ENCODE measurements around the gene HIPK2. TPM values are rescaled to one million over a fixed set of nuclear protein-coding genes. Genes with fewer than 3 reads are reported as not detected.

The HIPK2 gene
- total and polyA plus RNA-seq, 8 donors, result 3.4 to 103 (median 38.6) TPM

- Histone ChIP-seq H3K9me3 (no peaks in the 10 kb centered on the region), H3K4me1 (peaks cover 35 to 73% (median 57%) of the 10 kb centered on the region in 4 donors), H3K27me3 (no peaks in the 10 kb centered on the region), H3K4me3 (no peak overlapping the region), H3K36me3 (no peaks in the 10 kb centered on the region), H3K27ac (peak overlapping the region in 4 of 5 donors; percentile 9 to 88 (median 50))
- TF ChIP-seq, protein P1, sequence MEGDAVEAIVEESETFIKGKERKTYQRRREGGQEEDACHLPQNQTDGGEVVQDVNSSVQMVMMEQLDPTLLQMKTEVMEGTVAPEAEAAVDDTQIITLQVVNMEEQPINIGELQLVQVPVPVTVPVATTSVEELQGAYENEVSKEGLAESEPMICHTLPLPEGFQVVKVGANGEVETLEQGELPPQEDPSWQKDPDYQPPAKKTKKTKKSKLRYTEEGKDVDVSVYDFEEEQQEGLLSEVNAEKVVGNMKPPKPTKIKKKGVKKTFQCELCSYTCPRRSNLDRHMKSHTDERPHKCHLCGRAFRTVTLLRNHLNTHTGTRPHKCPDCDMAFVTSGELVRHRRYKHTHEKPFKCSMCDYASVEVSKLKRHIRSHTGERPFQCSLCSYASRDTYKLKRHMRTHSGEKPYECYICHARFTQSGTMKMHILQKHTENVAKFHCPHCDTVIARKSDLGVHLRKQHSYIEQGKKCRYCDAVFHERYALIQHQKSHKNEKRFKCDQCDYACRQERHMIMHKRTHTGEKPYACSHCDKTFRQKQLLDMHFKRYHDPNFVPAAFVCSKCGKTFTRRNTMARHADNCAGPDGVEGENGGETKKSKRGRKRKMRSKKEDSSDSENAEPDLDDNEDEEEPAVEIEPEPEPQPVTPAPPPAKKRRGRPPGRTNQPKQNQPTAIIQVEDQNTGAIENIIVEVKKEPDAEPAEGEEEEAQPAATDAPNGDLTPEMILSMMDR (IDR thresholded peaks at IDR 0.05), result no peak
- no peak for TF ChIP-seq EP300 (IDR thresholded peaks at IDR 0.05)
- no peak for TF ChIP-seq POLR2AphosphoS5 (IDR thresholded peaks at IDR 0.05)
- TF ChIP-seq POLR2A (IDR thresholded peaks at IDR 0.05), result no peak
- intact Hi-C loops (cut with DNase I; ENCODE audit: low total_unique reads), result no loop called here
- DNase-seq, result no peak
- WGBS, 5 donors, result 80 to 88% (median 85%) methylated on average over 11 of the region's 11 CpGs
These were observed 114.1 kb downstream of the HIPK2 start for GRCh38 chr7:139663608-139664177.

GRCh38 chr7:139661903-139662302, 115.9 kb downstream of the HIPK2 start:
- no peaks in the 10 kb centered on the region for H3K9me3 ChIP-seq
- no peak for TF ChIP-seq EP300 (IDR thresholded peaks at IDR 0.05)
- TF ChIP-seq POLR2AphosphoS5 (IDR thresholded peaks at IDR 0.05), result no peak
- TF ChIP-seq, protein P1 (IDR thresholded peaks at IDR 0.05), result no peak
- TF ChIP-seq POLR2A (IDR thresholded peaks at IDR 0.05), result no peak
- peaks cover 49 to 77% (median 64%) of the 10 kb centered on the region in 4 donors for H3K4me1 ChIP-seq
- H3K4me3 ChIP-seq, result no peak overlapping the region
- DNase-seq, result no peak
- H3K27me3 ChIP-seq, result no peaks in the 10 kb centered on the region
- peak overlapping the region in 4 of 5 donors; percentile 44 to 88 (median 80) for H3K27ac ChIP-seq
- no peaks in the 10 kb centered on the region for H3K36me3 ChIP-seq
- WGBS, 5 donors, result 69 to 79% (median 72%) methylated on average over 3 of the region's 3 CpGs
- intact Hi-C loops (cut with DNase I; ENCODE audit: low total_unique reads), result no loop called here

DNA sequence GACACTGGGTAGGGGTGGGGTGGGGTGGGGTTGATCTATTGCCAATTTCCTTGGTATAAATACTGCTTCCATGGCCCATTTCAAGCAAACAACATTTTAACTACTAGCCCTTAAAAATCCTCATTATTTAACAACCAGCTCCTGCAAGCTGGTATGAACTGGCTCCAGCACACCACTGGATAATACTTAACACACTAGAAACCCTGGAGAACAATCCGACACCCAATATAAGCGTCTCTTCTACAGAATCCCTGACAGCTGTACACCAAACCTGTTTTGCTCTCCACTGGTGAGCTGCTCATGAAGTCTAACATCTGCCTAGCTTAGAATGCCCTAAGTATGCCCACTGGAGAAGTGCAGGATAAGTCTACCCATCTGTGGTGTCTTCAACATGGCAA, 116.8 kb downstream of the HIPK2 start:
- Histone ChIP-seq H3K9me3 (no peaks in the 10 kb centered on the region), H3K4me1 (peaks cover 54 to 85% (median 64%) of the 10 kb centered on the region in 4 donors), H3K27me3 (no peaks in the 10 kb centered on the region), H3K27ac (peak overlapping the region; percentile 77 to 88 (median 83)), H3K36me3 (no peaks in the 10 kb centered on the region), H3K4me3 (no peak overlapping the region)
- DNase-seq, result no peak
- no peak for TF ChIP-seq EP300 (IDR thresholded peaks at IDR 0.05)
- no peak for TF ChIP-seq POLR2A (IDR thresholded peaks at IDR 0.05)
- TF ChIP-seq, protein P1 (IDR thresholded peaks at IDR 0.05), result no peak
- no peak for TF ChIP-seq POLR2AphosphoS5 (IDR thresholded peaks at IDR 0.05)
- WGBS, 5 donors, result 73 to 82% (median 75%) methylated on average over 2 of the region's 2 CpGs
- intact Hi-C loops (cut with DNase I; ENCODE audit: low total_unique reads), result no loop called here

DNA sequence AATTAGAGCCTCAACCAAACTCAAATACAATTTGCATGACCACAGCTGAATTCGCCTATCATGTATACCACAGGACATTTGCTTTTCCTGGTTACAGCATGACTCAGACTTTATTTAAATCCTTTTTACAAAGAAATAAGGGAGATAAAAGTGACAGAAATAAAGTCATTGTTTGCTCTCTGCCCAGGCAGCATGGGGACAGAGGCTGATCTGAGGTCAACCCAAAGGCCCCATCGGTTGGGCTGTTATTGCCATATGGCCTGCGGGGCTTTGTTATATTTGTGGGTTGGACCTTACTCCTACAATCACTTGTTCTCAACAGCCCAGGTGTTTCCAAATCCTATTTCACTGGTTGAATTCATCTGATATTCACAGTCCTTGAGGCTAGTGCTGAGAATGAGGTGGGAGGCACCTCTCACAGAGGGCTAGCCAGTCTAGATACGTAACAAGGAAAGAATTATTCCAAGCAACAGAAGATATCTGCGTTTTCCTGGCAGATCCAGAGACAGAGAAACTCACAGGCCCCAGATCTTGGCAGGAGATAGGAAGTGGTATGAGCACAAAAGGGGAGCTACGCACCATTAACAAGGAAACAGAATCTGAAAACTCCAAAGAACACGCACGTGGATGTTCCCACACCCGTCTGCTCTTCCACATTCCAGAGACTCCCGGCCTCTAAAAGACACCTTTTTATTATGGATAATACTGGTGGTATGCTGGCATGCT, 117.3 kb downstream of the HIPK2 start:
- intact Hi-C loops (cut with DNase I; ENCODE audit: low total_unique reads), result no loop called here
- peaks cover 0 to 2% (median under 1%) of the 10 kb centered on the region in 4 donors for H3K36me3 ChIP-seq
- peaks cover 56 to 91% (median 68%) of the 10 kb centered on the region in 4 donors for H3K4me1 ChIP-seq
- peak overlapping the region; percentile 77 to 88 (median 83) for H3K27ac ChIP-seq
- no peak overlapping the region for H3K4me3 ChIP-seq
- TF ChIP-seq EP300 (IDR thresholded peaks at IDR 0.05), result no peak
- TF ChIP-seq POLR2A (IDR thresholded peaks at IDR 0.05), result no peak
- TF ChIP-seq, protein P1 (IDR thresholded peaks at IDR 0.05), result no peak
- TF ChIP-seq POLR2AphosphoS5 (IDR thresholded peaks at IDR 0.05), result no peak
- no peaks in the 10 kb centered on the region for H3K27me3 ChIP-seq
- peak; percentile 53 to 62 for DNase-seq
- no peaks in the 10 kb centered on the region for H3K9me3 ChIP-seq
- 34 to 52% (median 44%) methylated on average over 10 of the region's 10 CpGs for WGBS, 5 donors

All from stomach (tissue), 9 donors.